Measurements from ENCODE around the gene IKBKE.

Gene IKBKE

DNA sequence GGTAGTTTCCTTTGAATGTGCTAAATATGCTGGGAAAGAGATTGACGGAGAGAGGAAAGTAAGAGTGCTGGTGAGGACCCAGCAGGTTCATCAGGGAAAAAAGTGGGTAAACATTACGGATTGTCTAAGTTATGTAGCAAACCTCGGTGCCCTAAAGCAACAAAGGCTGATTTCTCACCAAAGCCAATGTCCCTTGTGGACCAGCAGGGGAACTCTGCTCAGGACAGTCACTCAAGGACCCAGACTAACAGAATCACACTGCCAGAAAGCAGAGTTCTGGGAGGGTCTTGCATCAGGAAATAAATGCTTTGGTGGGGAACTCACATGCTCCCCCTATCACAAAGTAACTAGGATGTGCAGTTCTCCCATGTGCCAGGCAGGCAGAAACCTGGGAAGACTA, 1.7 kb upstream of the IKBKE start:
- no peak for TF ChIP-seq BCL11A (tag by site-specific recombination; IDR thresholded peaks at IDR 0.05; ENCODE audit: low read depth)
- no peak for TF ChIP-seq ZNF366 (tag by site-specific recombination; conservative IDR thresholded peaks at IDR 0.05)
- no peak for TF ChIP-seq ZNF621 (tag by site-specific recombination; IDR thresholded peaks at IDR 0.05)
- TF ChIP-seq, protein P1, sequence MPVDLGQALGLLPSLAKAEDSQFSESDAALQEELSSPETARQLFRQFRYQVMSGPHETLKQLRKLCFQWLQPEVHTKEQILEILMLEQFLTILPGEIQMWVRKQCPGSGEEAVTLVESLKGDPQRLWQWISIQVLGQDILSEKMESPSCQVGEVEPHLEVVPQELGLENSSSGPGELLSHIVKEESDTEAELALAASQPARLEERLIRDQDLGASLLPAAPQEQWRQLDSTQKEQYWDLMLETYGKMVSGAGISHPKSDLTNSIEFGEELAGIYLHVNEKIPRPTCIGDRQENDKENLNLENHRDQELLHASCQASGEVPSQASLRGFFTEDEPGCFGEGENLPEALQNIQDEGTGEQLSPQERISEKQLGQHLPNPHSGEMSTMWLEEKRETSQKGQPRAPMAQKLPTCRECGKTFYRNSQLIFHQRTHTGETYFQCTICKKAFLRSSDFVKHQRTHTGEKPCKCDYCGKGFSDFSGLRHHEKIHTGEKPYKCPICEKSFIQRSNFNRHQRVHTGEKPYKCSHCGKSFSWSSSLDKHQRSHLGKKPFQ (tag by site-specific recombination; IDR thresholded peaks at IDR 0.05) = no peak
- TF ChIP-seq, protein P2, sequence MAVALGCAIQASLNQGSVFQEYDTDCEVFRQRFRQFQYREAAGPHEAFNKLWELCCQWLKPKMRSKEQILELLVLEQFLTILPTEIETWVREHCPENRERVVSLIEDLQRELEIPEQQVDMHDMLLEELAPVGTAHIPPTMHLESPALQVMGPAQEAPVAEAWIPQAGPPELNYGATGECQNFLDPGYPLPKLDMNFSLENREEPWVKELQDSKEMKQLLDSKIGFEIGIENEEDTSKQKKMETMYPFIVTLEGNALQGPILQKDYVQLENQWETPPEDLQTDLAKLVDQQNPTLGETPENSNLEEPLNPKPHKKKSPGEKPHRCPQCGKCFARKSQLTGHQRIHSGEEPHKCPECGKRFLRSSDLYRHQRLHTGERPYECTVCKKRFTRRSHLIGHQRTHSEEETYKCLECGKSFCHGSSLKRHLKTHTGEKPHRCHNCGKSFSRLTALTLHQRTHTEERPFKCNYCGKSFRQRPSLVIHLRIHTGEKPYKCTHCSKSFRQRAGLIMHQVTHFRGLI (tag by site-specific recombination; IDR thresholded peaks at IDR 0.05) = no peak
- TF ChIP-seq ZNF274 (IDR thresholded peaks at IDR 0.05; ENCODE audit: low read length) = no peak
- no peak for TF ChIP-seq ZNF274 (tag by site-specific recombination; IDR thresholded peaks at IDR 0.05; ENCODE audit: borderline replicate concordance)
- Histone ChIP-seq H3K4me3 (ENCODE audit: low read depth, low read length) (no peak overlapping the region), H3K4me1 (ENCODE audit: control insufficient read depth, insufficient read depth, low read length) (0 out of 2 replicates have a peak, but pooled peaks cover 2% of the 10 kb centered on the region), H3K36me3 (ENCODE audit: control insufficient read depth in 2 of 2, insufficient read depth in 1 of 2, low read length in 2 of 2) (peaks cover 0 to 5% of the 10 kb centered on the region in 2 experiments; a peak in 1 of 3 replicates), H3K9me3 (ENCODE audit: control insufficient read depth, insufficient read depth, low read depth, low read length) (no peaks in the 10 kb centered on the region), H3K27ac (ENCODE audit: extremely low read depth, low read depth, low read length) (no peak overlapping the region)
- CTCF ChIA-PET = no interaction called here
- POLR2A ChIA-PET = no interaction called here

DNA sequence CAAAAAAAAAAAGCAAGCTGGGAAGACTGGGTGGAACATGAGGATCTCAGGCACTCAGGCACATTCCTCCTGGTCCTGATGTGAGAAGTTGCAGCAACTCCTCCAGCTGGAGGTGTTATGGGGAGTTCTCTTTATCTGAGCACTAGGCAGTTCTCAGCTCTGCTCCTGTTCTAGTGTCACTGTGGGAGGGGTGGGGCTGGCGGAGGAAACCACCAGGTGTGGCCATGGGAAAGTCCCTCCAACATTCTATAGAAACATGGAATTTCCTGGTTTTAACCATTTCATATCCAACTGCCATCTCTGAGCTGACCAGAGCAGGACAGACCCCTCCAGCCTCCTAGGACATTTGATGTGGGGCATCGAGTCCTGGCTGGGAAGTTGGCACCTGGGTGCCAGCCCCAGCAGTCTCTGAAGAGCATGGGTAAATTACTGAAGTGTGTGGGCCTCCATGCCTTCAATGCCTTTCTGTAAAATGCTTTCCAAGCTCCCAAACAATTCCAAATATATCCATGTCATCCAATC, 804 bp upstream of the IKBKE start:
- Histone ChIP-seq H3K36me3 (ENCODE audit: control insufficient read depth in 2 of 2, insufficient read depth in 1 of 2, low read length in 2 of 2) (peaks cover 0 to 3% of the 10 kb centered on the region in 2 experiments; a peak in 1 of 3 replicates), H3K4me1 (ENCODE audit: control insufficient read depth, insufficient read depth, low read length) (0 out of 2 replicates have a peak, but pooled peaks cover 2% of the 10 kb centered on the region), H3K4me3 (ENCODE audit: low read depth, low read length) (no peak overlapping the region), H3K27ac (ENCODE audit: extremely low read depth, low read depth, low read length) (no peak overlapping the region), H3K9me3 (ENCODE audit: control insufficient read depth, insufficient read depth, low read depth, low read length) (no peaks in the 10 kb centered on the region)
- TF ChIP-seq, protein P3, sequence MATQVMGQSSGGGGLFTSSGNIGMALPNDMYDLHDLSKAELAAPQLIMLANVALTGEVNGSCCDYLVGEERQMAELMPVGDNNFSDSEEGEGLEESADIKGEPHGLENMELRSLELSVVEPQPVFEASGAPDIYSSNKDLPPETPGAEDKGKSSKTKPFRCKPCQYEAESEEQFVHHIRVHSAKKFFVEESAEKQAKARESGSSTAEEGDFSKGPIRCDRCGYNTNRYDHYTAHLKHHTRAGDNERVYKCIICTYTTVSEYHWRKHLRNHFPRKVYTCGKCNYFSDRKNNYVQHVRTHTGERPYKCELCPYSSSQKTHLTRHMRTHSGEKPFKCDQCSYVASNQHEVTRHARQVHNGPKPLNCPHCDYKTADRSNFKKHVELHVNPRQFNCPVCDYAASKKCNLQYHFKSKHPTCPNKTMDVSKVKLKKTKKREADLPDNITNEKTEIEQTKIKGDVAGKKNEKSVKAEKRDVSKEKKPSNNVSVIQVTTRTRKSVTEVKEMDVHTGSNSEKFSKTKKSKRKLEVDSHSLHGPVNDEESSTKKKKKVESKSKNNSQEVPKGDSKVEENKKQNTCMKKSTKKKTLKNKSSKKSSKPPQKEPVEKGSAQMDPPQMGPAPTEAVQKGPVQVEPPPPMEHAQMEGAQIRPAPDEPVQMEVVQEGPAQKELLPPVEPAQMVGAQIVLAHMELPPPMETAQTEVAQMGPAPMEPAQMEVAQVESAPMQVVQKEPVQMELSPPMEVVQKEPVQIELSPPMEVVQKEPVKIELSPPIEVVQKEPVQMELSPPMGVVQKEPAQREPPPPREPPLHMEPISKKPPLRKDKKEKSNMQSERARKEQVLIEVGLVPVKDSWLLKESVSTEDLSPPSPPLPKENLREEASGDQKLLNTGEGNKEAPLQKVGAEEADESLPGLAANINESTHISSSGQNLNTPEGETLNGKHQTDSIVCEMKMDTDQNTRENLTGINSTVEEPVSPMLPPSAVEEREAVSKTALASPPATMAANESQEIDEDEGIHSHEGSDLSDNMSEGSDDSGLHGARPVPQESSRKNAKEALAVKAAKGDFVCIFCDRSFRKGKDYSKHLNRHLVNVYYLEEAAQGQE (tag by site-specific recombination; IDR thresholded peaks at IDR 0.05) = no peak
- TF ChIP-seq ZFHX2 (tag by site-specific recombination; conservative IDR thresholded peaks at IDR 0.05) = 0 out of 2 replicates have a peak, but pooled peaks have one; percentile 13
- POLR2A ChIA-PET = interaction anchor here (0.6 kb wide), 1 partner anchor 192 kb away, joined by 4 read pairs; no protein-coding TSS in a partner anchor
- CTCF ChIA-PET = interaction anchor here (0.7 to 2.2 kb wide), 4 partner anchors 10 to 68 kb away, joined by 3 to 26 read pairs (median 3); no protein-coding TSS in a partner anchor

DNA sequence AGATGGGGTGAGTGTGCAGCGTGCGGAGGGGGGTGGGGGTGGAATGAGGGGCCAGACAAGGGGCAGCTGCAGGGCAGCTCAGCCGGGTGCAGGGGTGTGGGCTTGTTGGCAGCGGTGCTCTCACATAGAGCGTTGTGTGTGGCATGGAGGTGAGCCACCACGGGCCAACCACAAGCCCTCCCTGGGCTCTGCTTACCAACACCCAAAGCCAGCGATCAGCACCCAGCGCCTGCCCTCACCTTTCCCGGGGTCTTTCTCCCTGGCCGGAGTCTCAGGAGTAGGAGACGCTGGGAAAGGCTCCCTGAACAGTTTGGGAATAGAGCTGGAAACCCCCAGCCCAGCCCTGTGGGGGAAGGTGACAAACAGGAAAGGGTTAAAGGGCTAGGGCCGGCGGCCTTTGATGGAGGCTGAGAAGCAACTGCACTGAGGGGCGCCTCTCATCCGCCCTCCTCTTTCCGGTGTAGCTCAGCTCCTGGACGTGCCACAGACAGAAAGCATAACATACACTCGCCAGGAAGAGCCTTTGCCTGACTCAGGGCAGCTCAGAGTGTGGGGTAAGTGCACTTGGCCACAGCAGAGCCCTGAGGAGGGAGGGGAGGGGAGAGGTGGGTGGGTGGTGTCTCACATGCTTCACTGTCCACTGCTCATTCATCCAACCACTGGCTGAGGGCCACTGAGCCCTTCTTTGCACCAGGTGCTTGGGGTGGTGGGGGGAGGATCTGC, 577 bp downstream of the IKBKE start:
- Histone ChIP-seq H3K9me3 (ENCODE audit: control insufficient read depth, insufficient read depth, low read depth, low read length) (no peaks in the 10 kb centered on the region), H3K27ac (ENCODE audit: extremely low read depth, low read depth, low read length) (no peak overlapping the region), H3K36me3 (ENCODE audit: control insufficient read depth in 2 of 2, insufficient read depth in 1 of 2, low read length in 2 of 2) (peaks cover 0 to 6% of the 10 kb centered on the region in 2 experiments; a peak in 1 of 3 replicates), H3K4me3 (ENCODE audit: low read depth, low read length) (peak overlapping the region; percentile 56), H3K4me1 (ENCODE audit: control insufficient read depth, insufficient read depth, low read length) (0 out of 2 replicates have a peak, but pooled peaks cover 2% of the 10 kb centered on the region)
- ChIA-PET CTCF (interaction anchor here (0.8 to 2.2 kb wide), 5 partner anchors 9 to 379 kb away, joined by 3 to 26 read pairs (median 5); no protein-coding TSS in a partner anchor), POLR2A (interaction anchor here (0.6 to 1.0 kb wide), 4 partner anchors 8 to 1380 kb away, joined by 3 to 8 read pairs (median 6); no protein-coding TSS in a partner anchor)
- TF ChIP-seq ZIC2 (tag by site-specific recombination; IDR thresholded peaks at IDR 0.05) (peak; percentile 18; the same call in 1 of the 2 replicates), TCF7L2 (IDR thresholded peaks at IDR 0.05; ENCODE audit: borderline replicate concordance, low read depth, low read length) (peak; percentile 82), GLIS2 (tag by site-specific recombination; IDR thresholded peaks at IDR 0.05) (peak; percentile 72; the same call in 1 of the 2 replicates), ZNF341 (tag by site-specific recombination; IDR thresholded peaks at IDR 0.05; ENCODE audit: low read depth) (peak; percentile 55), ZFHX2 (tag by site-specific recombination; conservative IDR thresholded peaks at IDR 0.05) (peak; percentile 23; the same call in 1 of the 2 replicates), ZNF426 (tag by site-specific recombination; IDR thresholded peaks at IDR 0.05) (no peak)
- TF ChIP-seq, protein P4, sequence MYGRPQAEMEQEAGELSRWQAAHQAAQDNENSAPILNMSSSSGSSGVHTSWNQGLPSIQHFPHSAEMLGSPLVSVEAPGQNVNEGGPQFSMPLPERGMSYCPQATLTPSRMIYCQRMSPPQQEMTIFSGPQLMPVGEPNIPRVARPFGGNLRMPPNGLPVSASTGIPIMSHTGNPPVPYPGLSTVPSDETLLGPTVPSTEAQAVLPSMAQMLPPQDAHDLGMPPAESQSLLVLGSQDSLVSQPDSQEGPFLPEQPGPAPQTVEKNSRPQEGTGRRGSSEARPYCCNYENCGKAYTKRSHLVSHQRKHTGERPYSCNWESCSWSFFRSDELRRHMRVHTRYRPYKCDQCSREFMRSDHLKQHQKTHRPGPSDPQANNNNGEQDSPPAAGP (tag by site-specific recombination; IDR thresholded peaks at IDR 0.05) = no peak
- TF ChIP-seq, protein P2 (tag by site-specific recombination; IDR thresholded peaks at IDR 0.05) = 0 out of 2 replicates have a peak, but pooled peaks have one; percentile 14
